HG03442 (cell line): Measurements from ENCODE around the gene CACNA1H.

Experiments
- ATAC-seq: cut with Tn5 transposase; IDR thresholded peaks from one replicate; pipeline ENCODE4 v1.9.1; 2021; ENCODE audit warnings: mild to moderate bottlenecking, moderate library complexity; ENCODE audit not compliant: unreplicated experiment

Gene CACNA1H

DNA sequence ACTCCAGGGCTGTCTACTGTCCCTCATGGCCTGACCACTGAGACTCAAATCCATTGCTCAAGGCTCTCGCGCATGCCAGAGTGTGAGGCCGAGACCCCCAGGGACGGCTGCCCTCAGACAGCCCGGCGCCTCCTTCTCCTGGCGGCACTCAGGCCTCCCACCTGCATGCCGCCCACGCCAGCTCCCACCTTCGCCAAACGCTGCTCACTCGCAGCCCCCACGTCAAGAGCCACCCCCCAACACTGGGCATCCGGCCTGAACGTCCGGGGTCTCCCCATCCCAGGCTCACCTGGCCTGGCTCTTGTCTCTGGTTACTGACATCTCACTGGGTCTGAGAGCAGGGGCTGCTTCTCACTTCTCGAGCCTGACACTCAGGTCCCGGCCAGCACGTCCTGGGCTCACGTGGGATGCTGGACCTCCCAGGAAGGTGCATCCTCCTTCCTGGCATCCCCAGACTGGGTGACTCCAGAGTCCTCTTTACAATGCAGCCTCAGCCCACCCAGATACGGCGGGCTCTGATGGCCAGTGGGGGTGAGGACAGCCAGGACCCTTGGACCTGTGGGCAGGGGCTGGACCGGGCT, 12.2 kb upstream of the CACNA1H start:
- ATAC-seq: no peak

DNA sequence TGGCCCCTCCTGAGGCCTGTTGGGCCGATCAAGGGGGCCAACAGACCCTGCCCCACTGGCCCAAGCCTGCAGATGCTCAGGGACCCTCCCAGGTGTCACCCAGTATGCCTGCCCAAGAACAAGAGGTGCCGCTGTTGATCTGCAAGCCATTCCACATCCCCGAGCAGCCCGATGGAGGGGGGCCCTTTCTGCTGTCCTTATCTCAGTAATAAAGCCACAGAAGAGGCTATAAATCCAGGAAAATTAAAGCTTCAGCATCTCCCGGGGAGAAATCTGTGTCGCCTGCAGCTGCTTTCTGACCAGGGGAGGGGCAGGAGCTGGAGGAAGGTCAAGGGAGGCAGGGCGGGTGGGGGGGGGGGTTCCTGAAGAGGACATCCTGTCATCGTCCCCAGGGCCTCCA, 11.7 kb upstream of the CACNA1H start:
- ATAC-seq: no peak

DNA sequence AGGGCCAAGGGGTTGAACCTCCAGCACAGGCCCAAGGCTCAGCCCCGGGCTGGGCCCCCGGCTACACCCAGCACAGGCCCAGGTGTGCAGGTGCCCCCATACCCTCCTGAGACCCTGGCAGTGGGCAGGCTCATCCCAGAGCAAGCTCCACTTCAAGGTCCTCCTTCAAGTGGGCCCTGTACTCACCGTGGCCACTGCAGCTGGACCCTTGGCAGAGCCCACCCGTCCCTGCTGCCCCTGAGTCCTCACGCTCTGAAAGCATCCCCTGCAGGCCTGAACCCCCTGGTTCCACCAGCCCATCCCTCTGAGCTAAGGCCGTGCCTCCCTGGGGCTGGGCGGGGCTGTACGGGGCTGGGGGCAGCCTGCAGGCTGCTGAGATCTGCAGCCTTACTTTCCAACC, 11.2 kb upstream of the CACNA1H start:
- no peak for ATAC-seq

DNA sequence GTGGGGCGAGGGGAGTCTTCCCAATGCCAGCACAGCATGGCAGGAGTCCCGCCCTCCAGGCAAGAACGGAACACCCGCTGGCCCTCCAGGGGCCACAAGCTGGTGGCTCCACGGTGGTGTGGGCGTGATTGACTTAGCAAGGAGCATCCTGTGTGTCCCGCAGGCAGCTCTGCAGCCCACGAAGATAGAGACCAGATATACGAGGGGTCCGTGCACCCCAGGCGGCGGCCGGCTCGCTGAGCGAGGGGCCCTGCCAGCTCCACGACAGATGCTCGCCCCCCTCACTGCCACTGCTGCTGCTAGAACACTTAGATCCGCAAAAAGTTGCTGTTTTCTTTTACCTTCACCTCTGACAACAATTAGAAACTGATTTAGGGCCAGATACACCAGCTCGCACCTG, 10.0 kb upstream of the CACNA1H start:
- no peak for ATAC-seq

- ATAC-seq: no peak
Observed at GRCh38 chr16:1143761-1144450, 9.0 kb upstream of the CACNA1H start.

GRCh38 chr16:1144476-1145382, 8.2 kb upstream of the CACNA1H start:
- no peak for ATAC-seq

- no peak for ATAC-seq
Observed at GRCh38 chr16:1145383-1146100, 7.4 kb upstream of the CACNA1H start.

- no peak for ATAC-seq
Observed at GRCh38 chr16:1146409-1146808, 6.5 kb upstream of the CACNA1H start.

DNA sequence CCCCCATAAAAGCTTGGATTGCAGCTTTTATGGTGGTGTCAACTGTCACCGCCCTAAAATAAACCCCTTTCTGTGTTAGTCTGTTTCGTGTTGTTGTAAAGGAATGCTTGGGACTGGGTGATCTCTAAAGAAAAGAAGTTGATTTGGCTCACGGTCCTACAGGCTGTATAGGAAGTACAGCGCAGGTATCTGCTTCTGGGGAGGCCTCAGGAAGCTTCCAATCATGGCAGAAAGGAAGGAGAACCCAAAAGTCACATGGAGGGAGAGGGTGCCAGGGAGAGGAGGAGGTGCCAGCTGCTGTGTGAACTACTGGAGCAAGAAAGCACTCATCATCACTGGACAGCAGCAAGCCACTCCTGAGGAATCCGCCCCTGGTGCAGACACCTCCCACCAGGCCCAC, 5.9 kb upstream of the CACNA1H start:
- no peak for ATAC-seq

DNA sequence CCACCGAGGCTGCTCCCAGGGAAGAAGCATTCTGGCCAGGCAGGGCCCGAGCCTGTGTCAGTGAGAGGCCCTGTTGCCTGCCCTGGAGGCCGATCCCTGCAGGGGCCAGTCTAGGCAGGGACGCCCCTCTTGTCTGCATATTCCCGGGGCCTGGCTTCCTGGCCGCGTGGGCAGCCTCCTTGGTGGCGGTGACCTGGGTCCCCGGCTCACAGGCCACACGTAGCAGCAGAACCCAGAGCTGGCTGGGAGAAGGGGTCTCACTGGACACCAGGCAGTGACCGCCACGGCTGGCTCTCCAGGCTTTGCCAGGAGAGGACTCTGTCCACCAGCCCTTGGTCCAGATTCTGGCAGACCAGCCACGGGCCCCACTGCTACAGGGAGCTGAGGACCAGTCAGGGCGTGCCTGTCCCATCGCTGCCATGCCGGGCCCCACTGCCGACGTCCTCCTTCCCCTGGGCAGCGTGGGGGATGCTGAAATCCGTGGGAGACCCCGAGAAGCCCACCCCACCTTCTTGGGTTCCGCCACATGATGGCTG, 3.7 kb upstream of the CACNA1H start:
- ATAC-seq: no peak

GRCh38 chr16:1150511-1150982, 2.4 kb upstream of the CACNA1H start:
- ATAC-seq: no peak

GRCh38 chr16:1151424-1152122, 1.3 kb upstream of the CACNA1H start:
- no peak for ATAC-seq

DNA sequence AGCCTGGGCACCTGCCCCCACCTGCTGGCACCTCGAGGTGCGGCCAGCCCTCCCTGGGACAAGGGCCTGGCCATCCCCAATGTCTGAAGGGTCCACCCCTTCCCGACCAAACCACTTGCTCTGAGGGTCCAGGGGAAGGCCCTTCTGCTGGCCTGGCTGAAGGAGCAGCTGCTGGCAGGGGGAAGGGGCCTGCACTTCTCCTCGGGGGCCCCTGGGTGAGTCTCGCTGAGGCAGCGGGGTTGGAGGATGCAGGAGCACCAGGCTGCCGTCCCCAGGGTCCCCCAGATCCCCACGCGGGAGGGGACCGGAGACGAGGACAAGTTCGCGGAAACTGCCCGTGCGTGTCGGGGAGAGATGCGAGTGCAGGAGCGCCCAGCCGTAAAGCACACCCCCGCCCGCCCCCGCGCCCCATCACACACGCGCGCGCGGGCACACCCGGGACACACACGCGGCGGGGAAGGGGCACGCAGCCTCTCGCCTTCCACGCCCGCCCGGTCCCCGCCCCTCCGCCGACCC, 725 bp upstream of the CACNA1H start:
- ATAC-seq: no peak

DNA sequence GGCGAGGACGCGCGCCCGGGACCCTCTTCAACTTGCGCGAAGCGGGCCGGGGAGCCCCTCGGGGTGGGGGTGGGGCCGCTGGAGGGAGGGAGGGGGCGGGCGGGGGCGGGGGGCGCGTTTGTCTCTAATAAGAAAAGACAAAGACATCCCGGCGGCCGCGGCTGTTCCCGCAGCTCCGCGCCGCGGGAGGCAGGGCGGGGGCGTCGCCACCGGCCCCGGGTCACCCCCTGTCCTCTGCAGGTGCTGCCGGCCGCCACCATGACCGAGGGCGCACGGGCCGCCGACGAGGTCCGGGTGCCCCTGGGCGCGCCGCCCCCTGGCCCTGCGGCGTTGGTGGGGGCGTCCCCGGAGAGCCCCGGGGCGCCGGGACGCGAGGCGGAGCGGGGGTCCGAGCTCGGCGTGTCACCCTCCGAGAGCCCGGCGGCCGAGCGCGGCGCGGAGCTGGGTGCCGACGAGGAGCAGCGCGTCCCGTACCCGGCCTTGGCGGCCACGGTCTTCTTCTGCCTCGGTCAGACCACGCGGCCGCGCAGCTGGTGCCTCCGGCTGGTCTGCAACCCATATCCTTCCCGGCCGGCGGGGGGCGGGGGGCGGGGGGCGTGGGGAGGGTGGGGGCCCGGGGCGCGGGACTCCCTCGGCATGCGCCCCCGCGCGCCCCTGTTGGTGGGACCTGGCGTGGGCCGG, 714 bp downstream of the CACNA1H start:
- ATAC-seq: no peak

- no peak for ATAC-seq
Observed at GRCh38 chr16:1154291-1154886, 1.5 kb downstream of the CACNA1H start.

DNA sequence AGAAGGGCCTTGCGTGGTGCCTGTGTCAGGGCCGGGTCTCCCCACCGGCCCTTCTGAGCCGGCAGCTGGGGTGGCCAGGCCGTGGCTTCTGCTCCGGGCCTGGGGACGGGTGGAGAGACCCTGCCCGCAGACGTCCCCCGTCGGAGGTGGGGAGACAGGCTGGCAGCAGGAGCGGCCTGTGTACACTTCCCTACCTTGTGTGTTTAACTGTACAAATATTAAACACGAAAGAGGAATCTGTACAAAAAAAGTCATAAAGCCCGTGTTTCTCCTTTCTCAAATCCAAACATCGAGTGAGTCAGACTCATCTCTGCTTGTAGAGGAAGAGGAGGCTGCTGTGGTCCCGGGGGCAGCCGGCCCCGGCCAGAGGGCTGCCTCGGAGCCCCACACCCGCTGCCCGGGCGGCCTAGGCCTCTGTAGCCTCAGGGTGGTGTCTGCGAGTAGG, 2.0 kb downstream of the CACNA1H start:
- no peak for ATAC-seq

DNA sequence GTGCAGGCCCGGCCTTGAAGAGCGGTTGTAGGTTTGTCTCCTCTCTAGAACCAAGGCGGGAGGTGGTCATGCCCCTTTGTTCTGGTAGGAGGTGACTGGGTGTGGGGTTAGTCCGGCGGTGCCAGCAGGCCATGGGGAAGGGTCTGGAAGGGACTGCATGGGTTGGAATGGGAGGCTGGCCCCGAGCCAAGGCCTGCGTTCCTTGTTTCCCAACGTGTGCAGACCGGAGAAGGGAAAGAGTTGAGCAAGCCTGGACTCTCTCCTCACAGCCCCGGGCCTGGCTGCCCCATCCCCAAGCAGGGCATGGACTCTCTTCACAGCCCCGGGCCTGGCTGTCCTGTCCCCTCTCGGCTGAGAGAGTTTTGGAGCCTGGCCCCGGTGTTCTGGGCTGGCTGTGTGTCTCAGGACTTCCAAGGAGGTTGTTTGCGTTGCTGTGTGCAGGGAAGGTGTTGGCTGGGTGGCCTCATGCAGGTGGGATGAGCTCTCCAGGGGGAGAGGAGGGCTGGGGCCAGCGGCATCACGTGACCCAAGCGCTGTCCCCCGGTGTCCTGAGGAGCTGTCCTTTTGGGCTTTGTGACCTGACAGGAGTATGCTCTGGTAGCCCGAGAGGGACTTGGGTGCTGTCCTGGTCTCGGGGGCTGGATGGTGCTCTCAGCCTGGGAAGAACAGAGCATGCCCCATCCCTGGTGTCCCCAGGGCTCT, 2.6 kb downstream of the CACNA1H start:
- ATAC-seq: no peak
